IMR-90 (cell line): ENCODE data around the gene ZC3H12D. TPM values are rescaled to one million over a fixed set of nuclear protein-coding genes. Genes with fewer than 3 reads are reported as not detected.

ENCODE experiments used
- ATAC-seq: fragments of 200-7000 bp; cut with Tn5 transposase; 2 replicates; pipeline ENCODE4 v1.9.1; 2020; ENCODE audit warnings: low read depth, mild to moderate bottlenecking, moderate library complexity
- BruUV-seq: library from RNA; stranded (reverse); fragments of 400-500 nt; replicated peaks from 2 replicates; lab custom pipeline; 2021; lab: Mats Ljungman, UMichigan
- CTCF ChIA-PET: fragments of 300-600 bp; formaldehyde crosslinking; extraction: SDS; loops from one replicate; lab custom pipeline; 2021; ENCODE audit warnings: antibody characterized with exemption; lab: Yijun Ruan, JAX
- POLR2A ChIA-PET: fragments of 300-600 bp; sonication (Branson Sonifier 250); formaldehyde crosslinking; loops from one replicate; lab custom pipeline; 2022; ENCODE audit warnings: antibody characterized with exemption; ENCODE audit not compliant: unreplicated experiment; lab: Charles Lee
- DNase-seq: peaks from one replicate; pipeline ENCODE4 v3.0.0; 2013
- H2AFZ ChIP-seq: replicated peaks from 2 replicates; pipeline ENCODE3; 2013; ENCODE audit warnings: low read length, mild to moderate bottlenecking; ENCODE audit not compliant: poor library complexity
- H2AK5ac ChIP-seq: 2 replicates; pipeline ENCODE4 v1.6.1; 2013; ENCODE audit warnings: low read depth, low read length, inconsistent platforms
- H2AK9ac ChIP-seq: replicated peaks from 2 replicates; pipeline ENCODE3; 2013; ENCODE audit warnings: mild to moderate bottlenecking, low read depth, low read length, moderate library complexity; ENCODE audit not compliant: poor library complexity
- H2BK120ac ChIP-seq: 2 replicates; pipeline ENCODE4 v1.6.1; 2013; ENCODE audit warnings: low read depth, low read length, inconsistent platforms
- H2BK15ac ChIP-seq: 3 replicates; pipeline ENCODE4 v1.6.1; 2013; ENCODE audit warnings: low read depth, low read length, inconsistent platforms
- H2BK20ac ChIP-seq: 2 replicates; pipeline ENCODE4 v1.6.1; 2013; ENCODE audit warnings: low read depth, mild to moderate bottlenecking, inconsistent platforms, low read length, moderate library complexity
- H2BK5ac ChIP-seq: 2 replicates; pipeline ENCODE4 v1.6.1; 2013; ENCODE audit warnings: mild to moderate bottlenecking, low read depth, low read length, inconsistent platforms; ENCODE audit not compliant: poor library complexity, severe bottlenecking
- H3K14ac ChIP-seq: replicated peaks from 2 replicates; pipeline ENCODE4 v1.6.1; 2013; ENCODE audit warnings: low read depth, low read length, inconsistent platforms
- H3K18ac ChIP-seq: 2 replicates; pipeline ENCODE4 v1.6.1; 2013; ENCODE audit warnings: low read depth, low read length, control low read depth
- H3K23ac ChIP-seq: 2 replicates; pipeline ENCODE4 v1.6.1; 2013; ENCODE audit warnings: low read depth, low read length, inconsistent platforms
- H3K27ac ChIP-seq: 2 replicates; pipeline ENCODE4 v1.5.1; 2013; ENCODE audit warnings: mild to moderate bottlenecking, control low read depth, low read length; ENCODE audit not compliant: insufficient read depth
- H3K27me3 ChIP-seq: 2 replicates; pipeline ENCODE4 v1.6.1; 2013; ENCODE audit warnings: low read length; ENCODE audit not compliant: control insufficient read depth, insufficient read depth
- H3K36me3 ChIP-seq: 2 replicates; pipeline ENCODE4 v1.6.1; 2013; ENCODE audit warnings: low read length, mixed read lengths; ENCODE audit not compliant: control insufficient read depth, insufficient read depth
- H3K4ac ChIP-seq: 2 replicates; pipeline ENCODE4 v1.6.1; 2013; ENCODE audit warnings: low read depth, low read length, inconsistent platforms
- H3K4me1 ChIP-seq: 2 replicates; pipeline ENCODE4 v1.6.1; 2013; ENCODE audit warnings: low read length, mixed read lengths; ENCODE audit not compliant: control insufficient read depth, insufficient read depth
- H3K4me2 ChIP-seq: 2 replicates; pipeline ENCODE4 v1.6.1; 2013; ENCODE audit warnings: low read depth, mild to moderate bottlenecking, control low read depth, low read length, moderate library complexity
- H3K4me3 ChIP-seq: 2 replicates; pipeline ENCODE4 v1.5.1; 2013; ENCODE audit warnings: low read depth, mild to moderate bottlenecking, control low read depth, low read length, moderate library complexity; ENCODE audit not compliant: insufficient read depth
- H3K56ac ChIP-seq: 2 replicates; pipeline ENCODE4 v1.6.1; 2013; ENCODE audit warnings: low read length, inconsistent platforms; ENCODE audit not compliant: insufficient read depth; ENCODE audit errors: extremely low read depth
- H3K79me1 ChIP-seq, 2 experiments: 2 replicates each; pipeline ENCODE4 v1.6.1; 2013; ENCODE audit warnings: low read length in 2 of 2, inconsistent platforms in 1 of 2, low read depth in 1 of 2
- H3K9ac ChIP-seq: 2 replicates; pipeline ENCODE4 v1.6.1; 2013; ENCODE audit warnings: low read depth, low read length, control low read depth
- H3K9me1 ChIP-seq: 2 replicates; pipeline ENCODE4 v1.6.1; 2013; ENCODE audit warnings: low read length, inconsistent platforms; ENCODE audit not compliant: insufficient read depth
- H3K9me3 ChIP-seq: 2 replicates; pipeline ENCODE4 v1.6.1; 2013; ENCODE audit warnings: low read length; ENCODE audit not compliant: control insufficient read depth, insufficient read depth
- H4K20me1 ChIP-seq: 2 replicates; pipeline ENCODE4 v1.6.1; 2013; ENCODE audit warnings: low read length, inconsistent platforms; ENCODE audit not compliant: insufficient read depth
- H4K5ac ChIP-seq: 2 replicates; pipeline ENCODE4 v1.6.1; 2013; ENCODE audit warnings: mild to moderate bottlenecking, low read depth, low read length, control low read depth
- H4K8ac ChIP-seq, 2 experiments: 2 replicates each; pipeline ENCODE4 v1.6.1; 2013; ENCODE audit warnings: low read depth in 2 of 2, low read length in 2 of 2, control low read depth in 1 of 2, inconsistent platforms in 1 of 2
- H4K91ac ChIP-seq: 2 replicates; pipeline ENCODE4 v1.6.1; 2013; ENCODE audit warnings: low read depth, low read length, inconsistent platforms; ENCODE audit not compliant: insufficient read depth
- CEBPB ChIP-seq: IDR thresholded peaks from 2 replicates; pipeline ENCODE4 v1.6.1; 2012; ENCODE audit warnings: low read depth, low read length, improper control_type of control experiment
- FOS ChIP-seq: fragments of 150-350 bp; IDR thresholded peaks from 2 replicates; pipeline ENCODE4 v1.6.1; 2016; ENCODE audit warnings: low read depth, low read length
- NFE2L2 ChIP-seq: fragments of 150-350 bp; IDR thresholded peaks from 2 replicates; pipeline ENCODE4 v1.6.1; 2016; ENCODE audit warnings: low read depth, mild to moderate bottlenecking, low read length
- RCOR1 ChIP-seq: IDR thresholded peaks from 2 replicates; pipeline ENCODE4 v1.6.1; 2012; ENCODE audit warnings: mild to moderate bottlenecking, low read length, improper control_type of control experiment; ENCODE audit not compliant: insufficient replicate concordance
- SMC3 ChIP-seq: fragments of 150-350 bp; IDR thresholded peaks from 2 replicates; pipeline ENCODE4 v1.6.1; 2016; ENCODE audit warnings: low read depth, mild to moderate bottlenecking, antibody characterized with exemption, low read length, moderate library complexity
- WGBS, 2 experiments: methylation state at CpG; one replicate each; pipeline versions ENCODE4 v1.1.5 to v1.1.7; 2013; ENCODE audit warnings: missing lambda C conversion rate in 2 of 2; ENCODE audit not compliant: insufficient read length in 1 of 2; ENCODE audit errors: extremely low coverage in 2 of 2; 5-methylcytosine and 5-hydroxymethylcytosine counted together
- dilution Hi-C: fragments of 300-500 bp; cut with HindIII; formaldehyde crosslinking; loops from one replicate; pipeline ENCODE4 v1.14.3; 2018; ENCODE audit warnings: low sequenced_read_pairs; ENCODE audit not compliant: unreplicated experiment
- in situ Hi-C: fragments of 300-500 bp; cut with MboI; formaldehyde crosslinking; loops from 3 replicates; pipeline ENCODE4 v1.14.3; 2019; ENCODE audit warnings: low sequenced_read_pairs, inconsistent platforms, mixed read lengths
- intact Hi-C: fragments of 100-400 bp; cut with micrococcal nuclease; formaldehyde crosslinking; loops from 2 replicates; pipeline ENCODE4 v1.10.0; 2022
- polyA plus RNA-seq, 3 experiments: library from polyadenylated mRNA; depleted of rRNA; stranded (reverse); fragments of >200 nt; gene quantifications; 2 replicates each; pipeline ENCODE4 v1.2.3, GENCODE V29; 2012; ENCODE audit warnings: low replicate concordance in 1 of 3
- total RNA-seq: library from RNA; depleted of rRNA; stranded (reverse); fragments of >200 nt; gene quantifications from 2 replicates; pipeline ENCODE4 v1.2.3, GENCODE V29; 2012
- TF ChIP-seq, protein P1 (sequence below): fragments of 150-350 bp; IDR thresholded peaks from 2 replicates; pipeline ENCODE4 v1.6.1; 2017; ENCODE audit warnings: mild to moderate bottlenecking, antibody characterized with exemption, low read length, low read depth
- TF ChIP-seq, protein P2 (sequence below): fragments of 150-350 bp; IDR thresholded peaks from 2 replicates; pipeline ENCODE4 v1.6.1; 2016; ENCODE audit warnings: low read depth, mild to moderate bottlenecking, low read length, moderate library complexity, borderline replicate concordance

Gene ZC3H12D
- total and polyA plus RNA-seq, 2 of the 4 experiments (the other 2 are of a cell fraction): under 0.01 to 0.12 TPM

DNA sequence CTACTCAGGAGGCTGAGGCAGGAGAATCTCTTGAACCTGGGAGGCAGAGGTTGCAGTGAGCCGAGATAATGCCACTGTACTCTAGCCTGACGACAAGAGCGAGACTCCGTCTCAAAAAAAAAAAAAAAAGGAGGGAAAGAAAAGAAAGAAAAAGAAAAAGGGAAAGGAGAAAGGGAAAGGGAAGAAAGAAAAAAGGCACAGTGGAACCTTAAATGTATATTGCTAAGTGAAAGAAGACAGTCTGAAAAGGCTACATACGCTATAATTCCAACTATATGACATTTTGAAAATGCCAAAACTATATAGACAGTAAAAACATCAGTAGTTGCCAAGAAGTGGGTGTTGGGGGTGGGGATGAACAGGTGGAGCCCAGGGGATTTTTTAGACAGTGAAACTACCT lies 44.8 kb upstream of the ZC3H12D start:
- H3K9me1 ChIP-seq: no peaks in the 10 kb centered on the region
- H2AFZ ChIP-seq: no peak overlapping the region
- H3K9me3 ChIP-seq: no peaks in the 10 kb centered on the region
- no peak overlapping the region for H3K4me2 ChIP-seq
- no peak overlapping the region for H3K18ac ChIP-seq
- POLR2A ChIA-PET: interaction anchor here (0.6 kb wide), 1 partner anchor 17 kb away, joined by 3 read pairs; no protein-coding TSS in a partner anchor
- H3K36me3 ChIP-seq: peaks cover 34% of the 10 kb centered on the region
- TF ChIP-seq FOS (no peak), RCOR1 (no peak), SMC3 (no peak), NFE2L2 (no peak), CEBPB (no peak)
- TF ChIP-seq, protein P1, sequence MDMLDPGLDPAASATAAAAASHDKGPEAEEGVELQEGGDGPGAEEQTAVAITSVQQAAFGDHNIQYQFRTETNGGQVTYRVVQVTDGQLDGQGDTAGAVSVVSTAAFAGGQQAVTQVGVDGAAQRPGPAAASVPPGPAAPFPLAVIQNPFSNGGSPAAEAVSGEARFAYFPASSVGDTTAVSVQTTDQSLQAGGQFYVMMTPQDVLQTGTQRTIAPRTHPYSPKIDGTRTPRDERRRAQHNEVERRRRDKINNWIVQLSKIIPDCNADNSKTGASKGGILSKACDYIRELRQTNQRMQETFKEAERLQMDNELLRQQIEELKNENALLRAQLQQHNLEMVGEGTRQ: no peak
- TF ChIP-seq, protein P2, sequence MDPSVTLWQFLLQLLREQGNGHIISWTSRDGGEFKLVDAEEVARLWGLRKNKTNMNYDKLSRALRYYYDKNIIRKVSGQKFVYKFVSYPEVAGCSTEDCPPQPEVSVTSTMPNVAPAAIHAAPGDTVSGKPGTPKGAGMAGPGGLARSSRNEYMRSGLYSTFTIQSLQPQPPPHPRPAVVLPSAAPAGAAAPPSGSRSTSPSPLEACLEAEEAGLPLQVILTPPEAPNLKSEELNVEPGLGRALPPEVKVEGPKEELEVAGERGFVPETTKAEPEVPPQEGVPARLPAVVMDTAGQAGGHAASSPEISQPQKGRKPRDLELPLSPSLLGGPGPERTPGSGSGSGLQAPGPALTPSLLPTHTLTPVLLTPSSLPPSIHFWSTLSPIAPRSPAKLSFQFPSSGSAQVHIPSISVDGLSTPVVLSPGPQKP: no peak
- no peak overlapping the region for H4K5ac ChIP-seq
- H3K23ac ChIP-seq: no peak overlapping the region
- H4K20me1 ChIP-seq: no peaks in the 10 kb centered on the region
- no peak overlapping the region for H2BK15ac ChIP-seq
- no peak overlapping the region for H4K91ac ChIP-seq
- no peak overlapping the region for H2BK20ac ChIP-seq
- CTCF ChIA-PET: no interaction called here
- no peak overlapping the region for H3K27ac ChIP-seq
- no peak overlapping the region for H2AK9ac ChIP-seq
- H3K4ac ChIP-seq: no peak overlapping the region
- H2AK5ac ChIP-seq: no peak overlapping the region
- no peak overlapping the region for H3K9ac ChIP-seq
- H4K8ac ChIP-seq: no peak overlapping the region
- no peak overlapping the region for H2BK120ac ChIP-seq
- no peak overlapping the region for H2BK5ac ChIP-seq
- H3K27me3 ChIP-seq: no peaks in the 10 kb centered on the region
- DNase-seq: no peak
- no peak overlapping the region for H3K4me3 ChIP-seq
- WGBS, 2 experiments: 98% methylated on average over 4 of the region's 5 CpGs; no CpG with 5 or more reads in 1 of the 2 experiments
- H3K79me1 ChIP-seq: peaks cover 7 to 17% of the 10 kb centered on the region in 2 experiments; a peak in 3 of 4 replicates
- intact Hi-C loops (no loop called here), in situ Hi-C loops (no loop called here), dilution Hi-C loops (no loop called here)
- no peak overlapping the region for H3K56ac ChIP-seq
- no peak for ATAC-seq
- H3K4me1 ChIP-seq: no peaks in the 10 kb centered on the region
- no peak overlapping the region for H3K14ac ChIP-seq
- no TSS peak for BruUV-seq
